Measurements from ENCODE around the gene SLC9A9. TPM values are rescaled to one million over a fixed set of nuclear protein-coding genes. Genes with fewer than 3 reads are reported as not detected.

The SLC9A9 gene
- total RNA-seq, 4 donors from 2014 or later = 1.1 to 15.9 (median 9.7) TPM

- no peaks in the 10 kb centered on the region for H3K27me3 ChIP-seq
- in situ Hi-C loops (cut with MboI; ENCODE audit: low pct_ligation_motif_present in 1 of 4, low pct_unique_long_range_greater_than_20kb in 1 of 4, low sequenced_read_pairs in 3 of 4) = no loop called here
- no peaks in the 10 kb centered on the region for H3K9me3 ChIP-seq
- H3K4me1 ChIP-seq = no peaks in the 10 kb centered on the region
- no peak overlapping the region for H3K27ac ChIP-seq
- no peak for TF ChIP-seq CTCF (IDR thresholded peaks at IDR 0.05)
- no peak for TF ChIP-seq POLR2A (IDR thresholded peaks at IDR 0.05)
- no peak overlapping the region for H3K4me3 ChIP-seq
- no peaks in the 10 kb centered on the region for H3K36me3 ChIP-seq
- WGBS, 2 donors (ENCODE audit: low coverage in 1 of 2) = 69 to 79% methylated on average over 3 of the region's 3 CpGs
- no peak for DNase-seq
- intact Hi-C loops (cut with DNase I; ENCODE audit: low total_unique reads) = no loop called here
These were observed 426.7 kb downstream of the SLC9A9 start for GRCh38 chr3:143421556-143421955.

GRCh38 chr3:143419611-143420010 is 428.7 kb downstream of the SLC9A9 start:
- no peaks in the 10 kb centered on the region for H3K4me1 ChIP-seq
- H3K9me3 ChIP-seq = no peaks in the 10 kb centered on the region
- H3K36me3 ChIP-seq = no peaks in the 10 kb centered on the region
- intact Hi-C loops (cut with DNase I; ENCODE audit: low total_unique reads) = no loop called here
- no peaks in the 10 kb centered on the region for H3K27me3 ChIP-seq
- TF ChIP-seq CTCF (IDR thresholded peaks at IDR 0.05) (no peak), POLR2AphosphoS5 (IDR thresholded peaks at IDR 0.05) (no peak), POLR2A (IDR thresholded peaks at IDR 0.05) (no peak), EP300 (IDR thresholded peaks at IDR 0.05; ENCODE audit: low read depth) (no peak)
- 99 to 100% methylated on average over 1 to 3 of the region's 3 CpGs for WGBS, 2 donors (ENCODE audit: low coverage in 1 of 2)
- no peak overlapping the region for H3K4me3 ChIP-seq
- DNase-seq = no peak
- in situ Hi-C loops (cut with MboI; ENCODE audit: low pct_ligation_motif_present in 1 of 4, low pct_unique_long_range_greater_than_20kb in 1 of 4, low sequenced_read_pairs in 3 of 4) = no loop called here
- no peak overlapping the region for H3K27ac ChIP-seq

- 97% methylated on average over 3 of the region's 3 CpGs for WGBS, 2 donors (ENCODE audit: low coverage in 1 of 2)
- Histone ChIP-seq H3K9me3 (no peaks in the 10 kb centered on the region), H3K4me3 (no peak overlapping the region), H3K4me1 (no peaks in the 10 kb centered on the region), H3K36me3 (no peaks in the 10 kb centered on the region), H3K27me3 (no peaks in the 10 kb centered on the region), H3K27ac (no peak overlapping the region)
- intact Hi-C loops (cut with DNase I; ENCODE audit: low total_unique reads) = no loop called here
- TF ChIP-seq POLR2A (IDR thresholded peaks at IDR 0.05) = no peak
- no peak for TF ChIP-seq CTCF (IDR thresholded peaks at IDR 0.05)
- no peak for TF ChIP-seq EP300 (IDR thresholded peaks at IDR 0.05; ENCODE audit: low read depth)
- TF ChIP-seq POLR2AphosphoS5 (IDR thresholded peaks at IDR 0.05) = no peak
- in situ Hi-C loops (cut with MboI; ENCODE audit: low pct_ligation_motif_present in 1 of 4, low pct_unique_long_range_greater_than_20kb in 1 of 4, low sequenced_read_pairs in 3 of 4) = no loop called here
- DNase-seq = no peak
These were observed 429.9 kb downstream of the SLC9A9 start for GRCh38 chr3:143418391-143418790.

GRCh38 chr3:143416229-143416628 is 432.0 kb downstream of the SLC9A9 start:
- H3K9me3 ChIP-seq = no peaks in the 10 kb centered on the region
- H3K27me3 ChIP-seq = no peaks in the 10 kb centered on the region
- intact Hi-C loops (cut with DNase I; ENCODE audit: low total_unique reads) (no loop called here), in situ Hi-C loops (cut with MboI; ENCODE audit: low pct_ligation_motif_present in 1 of 4, low pct_unique_long_range_greater_than_20kb in 1 of 4, low sequenced_read_pairs in 3 of 4) (no loop called here)
- DNase-seq = no peak
- H3K4me1 ChIP-seq = no peaks in the 10 kb centered on the region
- H3K4me3 ChIP-seq = no peak overlapping the region
- TF ChIP-seq POLR2A (IDR thresholded peaks at IDR 0.05) (no peak), CTCF (IDR thresholded peaks at IDR 0.05) (no peak), POLR2AphosphoS5 (IDR thresholded peaks at IDR 0.05) (no peak), EP300 (IDR thresholded peaks at IDR 0.05; ENCODE audit: low read depth) (no peak)
- no peak overlapping the region for H3K27ac ChIP-seq
- no peaks in the 10 kb centered on the region for H3K36me3 ChIP-seq
- WGBS, 2 donors (ENCODE audit: low coverage in 1 of 2) = 90 to 91% methylated on average over 2 of the region's 2 CpGs

Measured in transverse colon (tissue), 4 donors.